Heart right ventricle (tissue), 16 donors: ENCODE data around the gene NAA50. TPM values are rescaled to one million over a fixed set of nuclear protein-coding genes. Genes with fewer than 3 reads are reported as not detected.

Experiments
- ATAC-seq, 8 donors: fragments of 200-7000 bp; cut with Tn5 transposase; one replicate each; pipeline ENCODE4 v1.9.1; 2020; ENCODE audit warnings: mild to moderate bottlenecking in 8 of 8, moderate library complexity in 8 of 8, moderate number of reproducible peaks in 1 of 8
- DNase-seq, 2 donors: peaks; one replicate each; pipeline ENCODE4 v3.0.0-alpha.2; 2020
- H3K27ac ChIP-seq, 10 donors: fragments of 200-600 bp; sonication (generic) in 2 of 10; one replicate each; pipeline versions ENCODE4 v1.5.0 to v1.8.0; 2020 to 2022; ENCODE audit warnings: mild to moderate bottlenecking in 3 of 10
- H3K27me3 ChIP-seq, 7 donors: fragments of 200-600 bp; one replicate each; pipeline ENCODE4 v1.8.0; 2021 to 2022; ENCODE audit warnings: mild to moderate bottlenecking in 2 of 7
- H3K36me3 ChIP-seq, 9 donors: fragments of 200-600 bp; sonication (generic) in 1 of 9; one replicate each; pipeline versions ENCODE4 v1.5.0 to v1.8.0; 2020 to 2022; ENCODE audit warnings: mild to moderate bottlenecking in 2 of 9
- H3K4me1 ChIP-seq, 9 donors: fragments of 200-600 bp; sonication (generic) in 1 of 9; one replicate each; pipeline versions ENCODE4 v1.5.0 to v1.8.0; 2020 to 2022; ENCODE audit warnings: mild to moderate bottlenecking in 4 of 9
- H3K4me3 ChIP-seq, 10 donors: fragments of 200-600 bp; sonication (generic) in 2 of 10; one replicate each; pipeline versions ENCODE4 v1.5.0 to v1.8.0; 2020 to 2022; ENCODE audit warnings: mild to moderate bottlenecking in 7 of 10, moderate library complexity in 2 of 10
- H3K9me3 ChIP-seq, 11 donors: fragments of 200-600 bp in 10 of 11; sonication (generic) in 2 of 11; one replicate each; pipeline versions ENCODE4 v1.5.0 to v1.8.0; 2013 to 2022; ENCODE audit warnings: mild to moderate bottlenecking in 2 of 11, control low read depth in 1 of 11, moderate library complexity in 1 of 11
- WGBS, 2 donors: extraction: QIAGEN DNeasy Blood & Tissue Kit; methylation state at CpG; one replicate each; pipeline ENCODE4 v1.1.7; 2013; ENCODE audit warnings: inconsistent platforms in 1 of 2; 5-methylcytosine and 5-hydroxymethylcytosine counted together
- intact Hi-C, 10 donors: fragments of 100-400 bp; cut with DNase I; formaldehyde crosslinking; loops; one replicate each; pipeline versions ENCODE4 v1.11.1 to v1.14.2; 2022
- polyA plus RNA-seq, 2 donors: library from polyadenylated mRNA; stranded (reverse); fragments of 200-250 nt; gene quantifications; one replicate each; pipeline ENCODE4 v1.2.3, GENCODE V29; 2013
- total RNA-seq, 10 donors: library from RNA; stranded (reverse); fragmentation: NEBNext Ultra II Directional in 3 of 10; extraction: Animal tissue kit (Norgen Biotek cat#: 25700) in 3 of 10; gene quantifications; one replicate each; pipeline versions ENCODE4 v1.2.1 to v1.2.4, GENCODE V29; 2021 to 2023
- TF ChIP-seq, protein P1 (sequence below), 9 donors: fragments of 200-600 bp; sonication (generic) in 2 of 9; IDR thresholded peaks; one replicate each; pipeline versions ENCODE4 v1.5.0 to v1.8.0; 2021 to 2022; ENCODE audit warnings: antibody characterized with exemption in 9 of 9, mild to moderate bottlenecking in 5 of 9, moderate library complexity in 1 of 9
- donor health status: Arrhythmogenic right ventricular cardiomyopathy.
- donor health status: ischemic (EF 13 %, LVEDD 7.1; RV severe dilation, severe dysfunction).
- donor health status: healthy with polysubstance abuse.
- donor health status: DM: no; HTN: yes; CAD: no.
- donor health status: DM: no; HTN: no; CAD: no.
- donor health status: ischemic (EF 25% LVEDD 6.9; RV normal size, moderate dysfunction).
- donor health status: ischemic (EF 25% LVEDD 5.7; RV mildly dilated, moderate dysfunction).
- donor health status: healthy.
- donor health status: DM: yes; HTN: yes; CAD: no.
- donor health status: Ischemic cardiomyopathy.
- donor health status: ischemic (EF 35%, LVEDD 5.7; RV mildly dilated, moderate dysfunction).
- donor health status: nonischemic (EF 11% LVEDD 7.7; RV severe dilation, severe dysfunction).
- donor health status: DM: yes; HTN: yes; CAD: no.
- donor health status: PGD.
- donor health status: ischemic (EF 29% LVEDD 5.4; RV normal size, mild dysfunction).
- donor health status: nonischemic (EF 23%, LVEDD 6.1; RV moderate dilation, normal function).

Gene NAA50
- total and polyA plus RNA-seq, 12 donors: 9.9 to 108 (median 73.1) TPM

DNA sequence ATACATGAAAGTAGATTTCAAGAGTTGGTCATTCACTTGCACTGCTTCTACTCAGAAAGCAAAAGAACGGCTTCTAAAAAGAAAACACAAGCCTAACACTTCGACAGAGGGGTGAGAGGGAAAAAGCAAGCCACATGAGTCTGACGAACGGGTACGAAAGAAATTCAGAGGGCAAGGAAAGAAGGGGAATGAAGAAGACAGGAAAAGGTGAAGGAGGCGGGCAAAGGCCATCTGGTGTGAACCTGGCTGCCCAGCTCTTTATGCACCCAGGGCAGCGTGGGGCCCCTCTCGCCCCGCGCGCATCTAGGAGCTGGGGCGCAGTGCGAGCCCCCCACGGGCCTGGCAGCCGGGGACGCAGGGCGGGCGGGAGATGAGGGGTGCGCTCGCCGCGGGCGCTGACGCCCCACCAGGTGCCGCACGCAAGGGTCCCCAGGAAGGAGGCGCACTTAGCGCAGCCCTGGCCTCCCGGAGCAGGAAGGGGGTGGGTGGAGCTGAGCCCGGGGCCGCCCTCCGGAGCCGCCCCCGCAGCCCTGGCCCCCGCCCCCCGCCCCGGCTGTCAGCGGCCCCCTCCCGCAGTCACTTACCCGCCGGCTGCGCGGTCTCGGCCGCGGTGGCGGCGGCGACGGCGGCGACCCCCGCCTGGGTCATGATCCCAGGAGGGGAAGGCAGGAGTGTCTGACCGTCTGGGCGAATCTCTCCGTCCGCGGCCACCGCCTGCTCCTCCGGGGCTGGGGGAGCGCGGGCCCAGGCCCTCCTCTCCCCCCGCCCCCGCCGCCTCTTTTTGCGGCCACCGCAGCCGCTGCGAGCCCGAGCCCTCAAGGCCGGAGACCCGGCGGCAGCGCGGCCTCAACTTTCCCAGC, 50.0 kb downstream of the NAA50 start, which contains the start of gene USF3:
Gene USF3 (minus strand): TSS at position 857 of the 860 bp plus-strand sequence. CDS start 21,764 bp downstream, outside the sequence.
- TF ChIP-seq, protein P1, sequence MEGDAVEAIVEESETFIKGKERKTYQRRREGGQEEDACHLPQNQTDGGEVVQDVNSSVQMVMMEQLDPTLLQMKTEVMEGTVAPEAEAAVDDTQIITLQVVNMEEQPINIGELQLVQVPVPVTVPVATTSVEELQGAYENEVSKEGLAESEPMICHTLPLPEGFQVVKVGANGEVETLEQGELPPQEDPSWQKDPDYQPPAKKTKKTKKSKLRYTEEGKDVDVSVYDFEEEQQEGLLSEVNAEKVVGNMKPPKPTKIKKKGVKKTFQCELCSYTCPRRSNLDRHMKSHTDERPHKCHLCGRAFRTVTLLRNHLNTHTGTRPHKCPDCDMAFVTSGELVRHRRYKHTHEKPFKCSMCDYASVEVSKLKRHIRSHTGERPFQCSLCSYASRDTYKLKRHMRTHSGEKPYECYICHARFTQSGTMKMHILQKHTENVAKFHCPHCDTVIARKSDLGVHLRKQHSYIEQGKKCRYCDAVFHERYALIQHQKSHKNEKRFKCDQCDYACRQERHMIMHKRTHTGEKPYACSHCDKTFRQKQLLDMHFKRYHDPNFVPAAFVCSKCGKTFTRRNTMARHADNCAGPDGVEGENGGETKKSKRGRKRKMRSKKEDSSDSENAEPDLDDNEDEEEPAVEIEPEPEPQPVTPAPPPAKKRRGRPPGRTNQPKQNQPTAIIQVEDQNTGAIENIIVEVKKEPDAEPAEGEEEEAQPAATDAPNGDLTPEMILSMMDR (IDR thresholded peaks at IDR 0.05): peak in 4 of 9 donors; percentile 30 to 57 (median 30)
- WGBS, 2 donors: 0% methylated on average over 34 to 74 of the region's 75 CpGs
- intact Hi-C loops: loop anchor here in 5 of 10 donors (1.0 to 5.0 kb wide), 2 partner anchors 50 to 51 kb away; partner anchors contain the start of genes NAA50 (in 5 of the 5) and ATP6V1A (in 3 of the 5)
- DNase-seq: peak; percentile 75 to 79
- Histone ChIP-seq H3K9me3 (no peaks in the 10 kb centered on the region), H3K4me3 (peak within 1 kb of the TSS; percentile 73 to 99 (median 89)), H3K27me3 (no peaks in the 10 kb centered on the region), H3K4me1 (peaks cover 0 to 58% (median 37%) of the 10 kb centered on the region in 9 donors), H3K27ac (peak within 1 kb of the TSS; percentile 98 to 100 (median 100)), H3K36me3 (no peaks in the 10 kb centered on the region)
- peak; percentile 71 to 94 (median 86) for ATAC-seq

GRCh38 chr3:113695431-113695785, 50.6 kb downstream of the NAA50 start:
- no peak for ATAC-seq
- no peak for DNase-seq
- peak overlapping the region; percentile 73 to 99 (median 89) for H3K4me3 ChIP-seq
- H3K4me1 ChIP-seq: peaks cover 0 to 58% (median 38%) of the 10 kb centered on the region in 9 donors
- no peaks in the 10 kb centered on the region for H3K36me3 ChIP-seq
- intact Hi-C loops: loop anchor here in 3 of 10 donors (5.0 kb wide), 1 partner anchor 52 kb away; the partner anchor contains the start of genes ATP6V1A (in 3 of the 3) and NAA50 (in 3 of the 3)
- no peaks in the 10 kb centered on the region for H3K9me3 ChIP-seq
- no peaks in the 10 kb centered on the region for H3K27me3 ChIP-seq
- WGBS, 2 donors: 25 to 31% methylated on average over 8 of the region's 8 CpGs
- TF ChIP-seq, protein P1 (IDR thresholded peaks at IDR 0.05): no peak
- H3K27ac ChIP-seq: peak overlapping the region in 9 of 10 donors; percentile 98 to 100 (median 100)

- H3K4me1 ChIP-seq: peaks cover 0 to 45% (median 21%) of the 10 kb centered on the region in 9 donors
- no peak overlapping the region for H3K4me3 ChIP-seq
- no peak for ATAC-seq
- H3K36me3 ChIP-seq: peaks cover 0 to 4% (median 0%) of the 10 kb centered on the region in 9 donors
- TF ChIP-seq, protein P1 (IDR thresholded peaks at IDR 0.05): no peak
- peaks cover 0 to 1% (median 0%) of the 10 kb centered on the region in 11 donors for H3K9me3 ChIP-seq
- WGBS, 2 donors: 97 to 99% methylated on average over 3 of the region's 3 CpGs
- no peak for DNase-seq
- no peaks in the 10 kb centered on the region for H3K27me3 ChIP-seq
- H3K27ac ChIP-seq: no peak overlapping the region
- intact Hi-C loops: no loop called here
These were observed 55.6 kb downstream of the NAA50 start for GRCh38 chr3:113690482-113690881.

DNA sequence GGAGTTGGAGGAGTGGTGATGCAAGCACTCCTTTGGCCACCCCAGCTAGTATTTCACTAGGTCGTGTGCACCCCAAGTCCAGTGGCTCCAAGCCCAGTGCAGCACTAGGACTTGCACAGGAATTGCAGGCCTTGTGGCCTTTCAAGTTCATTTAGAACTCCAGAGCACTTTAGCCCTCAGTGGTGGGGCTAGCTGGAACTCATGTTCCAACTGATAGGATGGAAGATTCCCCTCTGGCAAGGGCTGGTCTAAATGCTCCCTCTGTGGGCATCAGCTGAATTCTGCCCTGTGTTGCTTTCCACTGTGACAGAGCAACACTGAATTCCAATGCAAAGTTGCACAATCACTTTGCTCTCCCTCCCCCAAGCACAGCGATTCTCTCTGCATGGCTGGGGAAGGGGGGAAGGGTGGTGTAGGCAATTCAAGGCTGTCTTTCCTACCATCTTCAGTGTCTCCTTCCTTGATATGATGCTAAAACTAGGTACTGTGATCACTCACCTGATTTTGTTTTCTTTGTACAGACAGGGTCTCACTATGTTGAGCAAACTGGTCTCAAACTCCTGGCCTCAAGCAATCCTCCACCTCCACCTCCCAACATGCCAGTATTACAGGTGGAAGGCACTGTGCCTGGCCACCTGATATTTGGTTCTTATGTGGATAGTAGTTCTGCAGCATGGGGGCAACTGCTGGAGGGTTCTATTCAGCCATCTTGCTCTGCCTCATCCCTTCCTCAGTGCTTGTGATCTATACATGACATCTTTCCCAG, 59.9 kb downstream of the NAA50 start:
- H3K4me3 ChIP-seq: no peak overlapping the region
- intact Hi-C loops: no loop called here
- peak overlapping the region in 2 of 10 donors; percentile 5 to 10 for H3K27ac ChIP-seq
- H3K27me3 ChIP-seq: no peaks in the 10 kb centered on the region
- peaks cover 0 to 19% (median 0%) of the 10 kb centered on the region in 9 donors for H3K36me3 ChIP-seq
- DNase-seq: no peak
- TF ChIP-seq, protein P1 (IDR thresholded peaks at IDR 0.05): no peak
- peaks cover 0 to 12% (median 6%) of the 10 kb centered on the region in 9 donors for H3K4me1 ChIP-seq
- peak in 5 of 8 donors; percentile 30 to 69 (median 63) for ATAC-seq
- WGBS, 2 donors: 72 to 74% methylated on average over 2 of the region's 2 CpGs
- peaks cover 0 to 26% (median 7%) of the 10 kb centered on the region in 11 donors for H3K9me3 ChIP-seq
